Sciatic nerve (tissue), 2 donors: ENCODE measurements around the gene NMT1. TPM values are rescaled to one million over a fixed set of nuclear protein-coding genes. Genes with fewer than 3 reads are reported as not detected.

Experiments
- ATAC-seq: fragments of 200-7000 bp; cut with Tn5 transposase; one replicate; pipeline ENCODE4 v1.9.1; 2020; ENCODE audit warnings: mild to moderate bottlenecking, moderate library complexity
- DNase-seq: peaks from one replicate; pipeline ENCODE4 v3.0.0-alpha.2; 2020; ENCODE audit warnings: low spot score
- intact Hi-C: fragments of 100-400 bp; cut with DNase I; formaldehyde crosslinking; loops from one replicate; pipeline ENCODE4 v1.14.2; 2022
- total RNA-seq: library from RNA; stranded (reverse); fragmentation: NEBNext Ultra II Directional; extraction: Animal tissue kit (Norgen Biotek cat#: 25700); gene quantifications from one replicate; pipeline ENCODE4 v1.2.1, GENCODE V29; 2021
- donor health status: DM: no; HTN: no; CAD: no.
- donor health status: DM: no; HTN: no; CAD: no.

The NMT1 gene
- 98.4 TPM for total RNA-seq

- DNase-seq, result peak; percentile 98
- ATAC-seq, result peak; percentile 98
- intact Hi-C loops, result no loop called here
Observed at GRCh38 chr17:45060797-45061605, at the start of gene NMT1. Gene NMT1, plus strand, starts transcription at chr17:45061317. Its CDS starts 13 bp downstream, at chr17:45061330.

GRCh38 chr17:45011767-45012166 lies 49.4 kb upstream of the NMT1 start:
- DNase-seq (no peak), ATAC-seq (no peak)
- intact Hi-C loops, result no loop called here

DNA sequence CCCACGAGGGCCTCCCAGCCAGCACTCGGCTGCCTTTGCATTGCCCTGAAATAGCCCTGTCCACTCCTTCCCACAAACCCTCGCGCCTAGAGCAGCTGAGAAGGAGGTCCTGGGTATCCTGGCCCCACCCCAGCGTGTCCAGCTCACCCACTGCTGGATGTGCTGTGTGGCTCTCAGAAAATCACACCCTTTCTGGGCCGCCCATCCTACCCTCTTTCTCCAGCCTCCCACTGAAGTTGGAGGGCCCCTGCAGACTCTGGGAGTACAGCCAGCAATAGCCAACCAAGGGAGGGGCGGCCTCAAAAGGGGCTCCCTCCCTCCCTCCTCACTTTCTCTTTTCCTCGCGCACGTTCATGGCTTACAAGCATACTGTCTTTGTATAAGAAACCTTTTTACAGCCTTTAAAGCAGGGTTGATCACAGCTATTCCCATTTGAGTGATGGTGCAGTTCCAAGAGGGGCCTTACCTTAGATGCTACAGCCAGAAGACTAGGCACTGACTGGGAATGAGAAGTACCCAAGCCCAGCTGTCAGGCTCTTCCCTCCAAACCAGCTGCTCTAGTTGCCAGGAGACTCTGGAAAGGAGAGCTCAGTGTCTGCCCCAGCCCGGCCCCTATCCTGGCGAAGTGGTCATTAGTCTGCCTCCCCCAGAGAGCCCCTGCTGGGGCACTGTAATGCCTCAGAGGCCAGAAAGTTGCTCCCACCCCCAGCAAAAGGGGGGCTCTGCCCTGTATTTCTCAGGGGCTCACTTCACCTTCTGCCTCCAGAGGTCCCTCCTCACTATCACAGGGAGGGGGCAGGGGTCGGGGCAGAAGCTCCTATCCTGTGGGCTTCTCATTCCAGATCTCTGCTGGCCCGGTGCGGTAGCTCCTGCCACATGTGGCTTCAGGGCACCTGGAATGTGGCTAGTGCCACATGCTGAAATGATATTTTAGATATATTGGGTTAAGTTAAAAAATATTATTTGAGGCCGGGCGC lies 47.8 kb upstream of the NMT1 start:
- intact Hi-C loops, result no loop called here
- ATAC-seq, result peak; percentile 80
- no peak for DNase-seq

DNA sequence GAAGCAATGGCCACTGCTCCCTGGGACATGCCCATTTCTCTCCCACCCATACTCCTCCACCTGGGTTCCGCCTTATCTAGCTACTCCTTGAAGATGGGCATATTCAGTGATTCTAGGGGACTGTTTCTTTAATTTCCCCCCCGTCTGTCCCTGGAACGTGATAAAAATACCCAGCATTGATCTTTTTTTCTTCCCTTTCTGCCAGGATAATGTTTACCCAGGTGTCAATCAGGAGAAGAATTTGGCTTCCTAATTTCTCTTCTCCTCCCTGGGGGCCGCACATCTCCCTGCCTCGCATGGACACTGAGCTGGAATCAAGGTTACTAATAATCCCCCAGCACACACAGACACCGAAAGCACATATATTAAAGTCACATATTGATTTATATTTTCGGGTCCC lies 44.9 kb upstream of the NMT1 start:
- DNase-seq (no peak), ATAC-seq (no peak)
- intact Hi-C loops, result no loop called here

DNA sequence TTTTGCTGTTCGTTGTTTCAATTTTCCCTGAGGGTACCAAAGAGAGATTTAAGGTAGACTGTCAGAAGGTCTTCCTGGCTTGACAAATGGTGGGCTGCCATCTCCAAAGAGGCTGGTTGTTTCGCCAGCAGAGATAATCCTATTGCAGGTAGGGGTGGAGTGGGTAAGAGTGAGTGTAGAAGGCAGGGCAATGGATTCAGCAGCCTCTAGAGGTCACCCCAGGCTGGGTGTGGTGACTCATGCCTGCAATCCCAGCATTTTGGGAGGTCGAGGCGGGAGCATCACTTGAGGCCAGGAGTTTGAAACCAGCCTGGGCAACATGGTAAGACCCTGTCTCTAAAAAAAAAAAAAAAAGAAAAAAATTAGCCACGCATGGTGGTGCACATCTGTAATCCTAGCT lies 44.3 kb upstream of the NMT1 start:
- no peak for DNase-seq
- no peak for ATAC-seq
- intact Hi-C loops, result no loop called here

DNA sequence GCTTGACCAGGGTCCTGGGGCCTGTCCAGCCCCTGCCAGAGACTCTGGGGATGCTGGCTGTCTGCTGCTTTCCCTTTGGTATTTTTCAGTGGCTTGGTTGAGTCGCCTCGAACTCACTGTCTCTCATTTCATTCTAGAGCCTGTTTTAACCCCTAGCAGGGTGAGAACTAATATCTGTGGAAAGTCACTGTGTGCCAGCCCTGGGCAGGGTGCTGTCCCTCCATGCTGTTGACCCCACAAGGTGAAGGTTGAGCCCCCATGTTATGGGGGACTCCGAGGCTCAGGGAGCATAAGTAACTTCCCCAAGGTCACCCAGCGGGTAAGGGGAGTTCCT lies 42.6 kb upstream of the NMT1 start:
- ATAC-seq, result no peak
- DNase-seq, result no peak
- intact Hi-C loops, result no loop called here

- peak; percentile 68 for DNase-seq
- ATAC-seq, result peak; percentile 43
- intact Hi-C loops, result no loop called here
Observed at GRCh38 chr17:45018848-45019711, 42.0 kb upstream of the NMT1 start.

- ATAC-seq, result peak; percentile 14
- intact Hi-C loops, result loop anchor here (2.0 kb wide), 1 partner anchor 100 kb away; no protein-coding TSS in a partner anchor
- DNase-seq, result peak; percentile 70
Observed at GRCh38 chr17:45020354-45021138, 40.6 kb upstream of the NMT1 start.

DNA sequence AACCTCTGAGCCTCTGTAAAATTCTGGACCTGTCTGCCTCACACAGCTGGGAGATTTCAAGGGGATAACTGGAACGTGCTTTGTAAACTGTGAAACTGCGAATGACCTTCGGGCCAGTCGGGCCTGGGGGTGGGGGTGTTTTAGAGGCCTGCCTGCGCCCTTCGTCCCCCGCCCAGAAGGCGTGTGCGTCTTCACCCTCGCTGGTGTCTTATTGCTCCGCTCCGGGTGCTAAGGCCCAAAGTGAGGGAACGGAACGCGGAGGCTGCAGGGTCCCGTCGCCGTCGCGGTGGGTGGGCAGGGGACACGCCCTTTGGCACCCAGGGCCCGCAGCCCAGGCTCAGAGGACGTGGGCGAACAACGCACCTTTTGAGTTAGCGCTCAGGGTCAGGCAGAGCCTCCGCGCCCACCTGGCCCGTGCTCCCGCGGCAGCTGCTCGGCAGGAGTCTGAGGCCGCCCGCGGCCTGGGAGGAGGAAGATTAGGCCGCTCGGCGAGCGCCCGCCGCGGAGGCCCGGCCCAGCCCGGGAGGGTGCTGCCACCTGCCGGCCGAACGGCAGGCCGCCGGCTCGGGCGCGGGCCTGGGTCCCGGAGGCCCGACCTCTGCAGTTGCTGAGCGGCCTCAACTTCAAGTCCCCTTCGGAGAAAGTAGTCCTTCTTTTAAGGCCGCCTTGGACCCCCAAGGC lies 39.4 kb upstream of the NMT1 start:
- intact Hi-C loops, result loop anchor here (2.0 kb wide), 1 partner anchor 101 kb away; no protein-coding TSS in a partner anchor
- ATAC-seq (peak; percentile 75), DNase-seq (peak; percentile 83)

DNA sequence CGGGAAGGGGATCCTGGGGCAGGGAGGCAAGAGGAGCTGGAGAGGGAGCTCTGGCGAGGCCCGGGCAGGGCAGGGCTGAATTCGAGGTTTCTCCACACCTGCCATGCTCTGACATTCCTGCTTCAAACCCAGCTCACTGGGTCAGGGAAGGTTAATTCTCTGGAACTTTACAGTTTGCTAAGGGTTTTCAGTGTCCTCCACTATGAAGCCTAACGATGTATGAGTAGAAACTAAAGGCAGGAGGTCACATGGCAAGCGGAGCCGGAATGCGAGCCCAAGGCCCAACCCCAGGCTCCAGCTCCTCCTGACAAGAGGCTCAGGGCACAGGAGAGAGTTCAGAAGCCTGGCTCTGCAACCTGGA lies 38.8 kb upstream of the NMT1 start:
- DNase-seq (no peak), ATAC-seq (peak; percentile 12)
- intact Hi-C loops, result no loop called here

DNA sequence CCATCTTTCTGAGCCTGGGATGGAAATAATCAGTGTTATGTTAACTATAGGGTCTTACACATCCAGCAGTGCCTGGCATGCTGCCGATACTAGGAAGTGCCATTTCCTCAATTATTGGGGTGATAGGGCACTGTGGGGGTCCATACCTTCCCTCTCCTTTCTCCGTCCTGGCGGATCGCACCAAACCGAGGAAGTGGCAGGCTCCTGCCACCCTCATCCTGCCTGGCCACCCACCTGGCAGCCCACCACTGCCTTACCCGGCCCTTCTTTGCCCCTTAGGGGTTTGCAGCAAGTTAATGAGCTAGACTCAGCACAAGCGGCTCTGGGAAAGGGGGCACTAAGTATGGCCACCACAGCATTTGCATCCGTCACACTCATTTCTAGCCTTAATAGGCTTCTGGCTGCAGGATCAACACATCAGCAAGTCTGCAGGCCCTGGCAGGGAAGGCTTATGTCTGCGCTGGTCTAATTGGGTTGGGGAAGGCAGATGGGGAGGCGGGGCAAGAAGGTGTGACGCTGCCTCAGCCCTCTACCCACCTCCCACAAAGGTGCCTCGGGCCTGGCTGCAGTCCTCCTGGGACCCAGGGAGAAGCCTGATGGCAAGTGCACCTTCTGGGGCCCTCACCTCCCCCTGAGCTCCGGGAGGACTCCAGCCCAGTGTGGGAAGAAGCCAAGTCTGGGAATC lies 38.3 kb upstream of the NMT1 start:
- intact Hi-C loops, result no loop called here
- ATAC-seq (no peak), DNase-seq (no peak)

DNA sequence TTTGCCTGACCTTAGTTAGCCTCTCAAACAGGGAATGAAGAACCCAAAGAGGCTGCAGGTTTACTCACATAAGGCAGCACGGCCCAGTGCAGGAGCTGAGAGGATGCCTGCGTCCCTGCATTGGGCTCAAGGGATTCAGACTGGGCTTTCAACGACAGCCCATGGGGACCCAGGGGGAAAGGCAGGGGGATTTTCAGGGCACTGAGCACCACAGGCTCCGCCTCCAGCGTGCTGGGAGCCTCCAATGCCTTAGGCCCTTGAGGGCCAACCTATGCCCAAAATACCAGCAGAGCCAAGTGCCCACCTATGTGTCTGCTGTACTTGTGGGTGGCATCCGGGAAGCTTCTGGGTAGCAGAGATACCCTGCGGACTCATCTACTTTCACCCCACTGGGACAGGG lies 32.0 kb upstream of the NMT1 start:
- intact Hi-C loops, result no loop called here
- ATAC-seq (no peak), DNase-seq (no peak)

- no peak for DNase-seq
- no peak for ATAC-seq
- intact Hi-C loops, result no loop called here
Observed at GRCh38 chr17:45029758-45030423, 31.2 kb upstream of the NMT1 start.

DNA sequence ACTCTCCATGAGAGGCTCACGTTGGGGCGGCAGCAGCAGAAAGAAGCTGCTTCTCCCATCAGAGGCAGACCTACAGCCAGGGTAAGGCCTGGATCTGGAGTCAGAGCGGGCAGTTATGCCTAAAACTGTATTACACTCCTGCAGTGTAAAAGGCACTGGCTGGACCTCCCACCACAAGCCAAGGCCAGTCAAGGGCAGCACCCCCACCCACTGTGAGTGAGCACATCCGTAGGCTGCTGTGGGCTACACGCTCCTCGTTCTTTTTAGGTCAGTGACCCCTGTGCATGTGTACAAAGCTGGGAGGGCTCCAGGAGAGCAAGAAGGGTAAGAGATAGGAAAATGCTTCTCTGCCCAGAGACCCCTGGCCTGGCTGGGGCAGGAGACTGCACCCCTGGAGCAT lies 30.4 kb upstream of the NMT1 start:
- no peak for DNase-seq
- ATAC-seq, result no peak
- intact Hi-C loops, result no loop called here

- no peak for DNase-seq
- no peak for ATAC-seq
- intact Hi-C loops, result no loop called here
Observed at GRCh38 chr17:45031231-45032173, 29.6 kb upstream of the NMT1 start.

DNA sequence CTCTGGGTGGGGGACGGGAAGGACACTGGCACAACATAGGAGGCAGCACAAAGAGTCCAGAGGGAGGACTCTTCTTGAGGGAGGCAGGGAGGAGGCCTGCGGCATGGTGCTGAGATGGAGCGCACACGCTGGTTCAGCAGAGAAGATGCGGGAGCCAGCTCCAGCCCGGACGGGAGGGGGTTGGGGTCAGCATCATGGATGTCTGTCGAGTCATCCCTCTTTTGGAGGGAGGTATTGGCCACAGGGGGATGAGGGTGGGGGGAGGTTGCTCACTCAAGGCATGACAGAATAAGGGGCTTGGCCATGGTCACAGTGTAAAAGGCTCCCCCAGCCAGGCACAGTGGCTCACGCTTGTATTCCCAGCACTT lies 29.0 kb upstream of the NMT1 start:
- intact Hi-C loops, result no loop called here
- ATAC-seq, result no peak
- no peak for DNase-seq
